ENCODE data around the gene NDC1.

- no peak for TF ChIP-seq CTCF (IDR thresholded peaks at IDR 0.05)
- TF ChIP-seq POLR2A (IDR thresholded peaks at IDR 0.05) = no peak
These were observed 9.9 kb upstream of the NDC1 start for GRCh38 chr1:53847980-53848379.
